Kidney epithelial cell (primary cell): ENCODE data around the gene ITIH3. TPM values are rescaled to one million over a fixed set of nuclear protein-coding genes. Genes with fewer than 3 reads are reported as not detected.

ENCODE experiments used
- DNase-seq: peaks from one replicate; pipeline ENCODE4 v3.0.0-alpha.2; 2010; ENCODE audit warnings: low read depth
- H3K27me3 ChIP-seq: 2 replicates; pipeline ENCODE4 v1.6.0; 2011; ENCODE audit warnings: low read length; ENCODE audit not compliant: control insufficient read depth, insufficient read depth
- H3K36me3 ChIP-seq: 2 replicates; pipeline ENCODE4 v1.5.1; 2011; ENCODE audit warnings: low read length; ENCODE audit not compliant: control insufficient read depth, insufficient read depth
- H3K4me3 ChIP-seq: 2 replicates; pipeline ENCODE4 v1.5.1; 2011; ENCODE audit warnings: low read depth, mild to moderate bottlenecking, control low read depth, low read length
- CTCF ChIP-seq: IDR thresholded peaks from 2 replicates; pipeline ENCODE4 v1.5.1; 2011; ENCODE audit warnings: mild to moderate bottlenecking, moderate library complexity, low read length, control low read depth, inconsistent platforms; ENCODE audit not compliant: insufficient read depth, poor library complexity, severe bottlenecking
- total RNA-seq: library from RNA; depleted of rRNA; stranded (reverse); fragments of >200 nt; gene quantifications from 2 replicates; pipeline ENCODE4 v1.2.3, GENCODE V29; 2015

ITIH3 gene
- total RNA-seq, 1 donor from 2014 or later: not detected

GRCh38 chr3:52791366-52791765 is 3.2 kb upstream of the ITIH3 start:
- H3K4me3 ChIP-seq: no peak overlapping the region
- no peak for TF ChIP-seq CTCF
- H3K36me3 ChIP-seq: no peaks in the 10 kb centered on the region
- DNase-seq: no peak
- H3K27me3 ChIP-seq: peaks cover 5% of the 10 kb centered on the region

DNA sequence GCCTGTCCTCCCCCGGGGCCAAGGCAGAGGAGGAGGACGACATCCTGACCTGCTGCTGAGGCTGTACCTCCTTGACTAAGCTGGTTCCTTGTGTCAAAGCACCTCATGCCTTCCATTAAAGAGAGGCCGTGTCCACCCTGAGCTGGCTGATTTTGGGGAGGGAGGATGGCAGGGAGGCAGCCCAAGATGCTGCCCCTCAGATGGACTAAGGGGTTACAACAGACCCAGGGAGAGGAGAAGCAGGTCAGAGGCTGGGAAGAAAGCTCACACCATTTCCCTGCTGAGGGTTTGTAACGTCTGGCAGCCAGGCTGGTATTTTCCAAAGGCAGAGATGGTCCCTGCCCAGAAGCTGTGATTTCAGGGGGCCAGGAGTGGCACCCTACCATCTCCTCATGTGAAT is 2.7 kb upstream of the ITIH3 start:
- peaks cover 5% of the 10 kb centered on the region for H3K27me3 ChIP-seq
- H3K36me3 ChIP-seq: no peaks in the 10 kb centered on the region
- TF ChIP-seq CTCF: no peak
- H3K4me3 ChIP-seq: no peak overlapping the region
- no peak for DNase-seq

GRCh38 chr3:52792413-52792812 is 2.2 kb upstream of the ITIH3 start:
- no peak overlapping the region for H3K4me3 ChIP-seq
- H3K36me3 ChIP-seq: no peaks in the 10 kb centered on the region
- peak; percentile 5 for TF ChIP-seq CTCF
- peaks cover 5% of the 10 kb centered on the region for H3K27me3 ChIP-seq
- no peak for DNase-seq

- TF ChIP-seq CTCF: no peak
- Histone ChIP-seq H3K4me3 (no peak overlapping the region), H3K36me3 (no peaks in the 10 kb centered on the region), H3K27me3 (peaks cover 2% of the 10 kb centered on the region)
- no peak for DNase-seq
Measured at GRCh38 chr3:52792961-52793695, 1.5 kb upstream of the ITIH3 start.

DNA sequence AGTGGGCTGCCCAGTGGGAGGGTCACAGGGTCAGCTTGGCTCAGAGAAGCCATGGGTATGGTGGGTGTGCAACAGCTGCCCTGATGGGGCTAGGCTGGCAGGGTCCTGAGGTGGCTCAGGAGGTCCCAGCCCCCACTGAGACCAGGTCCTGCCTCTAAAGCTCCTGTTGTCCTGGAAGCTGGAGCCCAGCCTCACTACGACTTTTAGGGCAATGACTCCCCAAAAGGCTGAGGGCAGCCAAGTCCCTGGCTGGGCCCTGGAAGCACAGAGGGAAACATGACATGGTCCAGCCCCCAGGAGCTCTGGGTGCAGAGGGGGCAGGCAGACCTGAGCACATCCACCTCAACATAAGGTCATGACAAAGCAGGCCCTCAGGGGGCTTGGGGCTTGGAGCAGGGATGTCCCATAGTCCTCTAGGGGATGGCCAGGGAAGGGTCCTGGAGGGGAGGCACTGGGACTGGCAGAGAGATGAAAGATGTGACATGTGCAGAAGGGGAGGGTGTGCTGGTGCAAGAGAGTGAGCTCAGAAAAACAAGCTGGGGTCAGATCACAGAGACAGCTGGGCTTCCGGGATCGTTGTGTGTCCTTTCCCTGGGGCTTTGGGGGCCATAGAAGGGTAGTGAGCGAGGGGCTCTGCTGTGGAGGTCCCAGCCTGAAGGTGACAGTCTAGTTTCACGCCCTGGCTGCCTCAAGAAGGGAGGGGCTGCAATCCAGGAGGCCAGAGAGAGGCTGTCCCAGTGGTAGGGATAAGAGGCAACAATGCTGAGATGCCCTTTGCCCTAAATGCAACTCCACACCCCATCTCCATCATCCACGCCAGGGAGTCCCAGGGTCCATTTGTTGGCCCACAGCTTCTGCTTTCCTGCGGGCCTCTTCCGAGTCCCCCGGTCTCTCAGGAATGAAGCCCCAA is 639 bp upstream of the ITIH3 start:
- Histone ChIP-seq H3K4me3 (no peak overlapping the region), H3K36me3 (no peaks in the 10 kb centered on the region), H3K27me3 (no peaks in the 10 kb centered on the region)
- no peak for TF ChIP-seq CTCF
- no peak for DNase-seq
